Liver (tissue), 9 donors: ENCODE measurements around the gene SCUBE3. TPM values are rescaled to one million over a fixed set of nuclear protein-coding genes. Genes with fewer than 3 reads are reported as not detected.

Experiments
- DNase-seq: peaks from one replicate; pipeline ENCODE4 v3.0.0-alpha.2; 2017; ENCODE audit warnings: low spot score
- H3K27ac ChIP-seq, 2 donors: one replicate each; pipeline ENCODE4 v1.7.0; 2013; ENCODE audit warnings: inconsistent platforms in 2 of 2, low read length in 2 of 2, control low read depth in 1 of 2, low read depth in 1 of 2, mild to moderate bottlenecking in 1 of 2
- H3K27me3 ChIP-seq, 4 donors: one replicate each; pipeline versions ENCODE4 v1.6.1 to v1.7.0; 2013; ENCODE audit warnings: low read length in 3 of 4, inconsistent platforms in 1 of 4, mild to moderate bottlenecking in 1 of 4, moderate library complexity in 1 of 4; ENCODE audit not compliant: control insufficient read depth in 4 of 4, insufficient read depth in 4 of 4
- H3K36me3 ChIP-seq, 4 donors: one replicate each; pipeline versions ENCODE4 v1.6.1 to v1.7.0; 2013; ENCODE audit warnings: low read length in 3 of 4, mild to moderate bottlenecking in 3 of 4, low read depth in 1 of 4, moderate library complexity in 1 of 4; ENCODE audit not compliant: control insufficient read depth in 4 of 4, insufficient read depth in 3 of 4
- H3K4me1 ChIP-seq, 4 donors: one replicate each; pipeline versions ENCODE4 v1.6.1 to v1.7.0; 2013; ENCODE audit warnings: low read length in 3 of 4, mild to moderate bottlenecking in 3 of 4, moderate library complexity in 1 of 4; ENCODE audit not compliant: control insufficient read depth in 4 of 4, insufficient read depth in 4 of 4
- H3K4me3 ChIP-seq, 3 donors: one replicate each; pipeline versions ENCODE4 v1.6.1 to v1.7.0; 2013; ENCODE audit warnings: low read length in 3 of 3, control low read depth in 1 of 3, low read depth in 1 of 3, mild to moderate bottlenecking in 1 of 3
- H3K9ac ChIP-seq, 2 donors: one replicate each; pipeline ENCODE4 v1.7.0; 2013; ENCODE audit warnings: low read length in 2 of 2, mild to moderate bottlenecking in 2 of 2, moderate library complexity in 2 of 2, control low read depth in 1 of 2, low read depth in 1 of 2
- H3K9me3 ChIP-seq, 4 donors: one replicate each; pipeline versions ENCODE4 v1.6.1 to v1.7.0; 2013; ENCODE audit warnings: low read length in 3 of 4; ENCODE audit not compliant: control insufficient read depth in 4 of 4
- EGR1 ChIP-seq, 2 donors: IDR thresholded peaks; 2 replicates each; pipeline ENCODE4 v1.6.1; 2016 to 2018; ENCODE audit warnings: antibody characterized with exemption in 2 of 2, low read depth in 2 of 2
- FOXA1 ChIP-seq: IDR thresholded peaks from 2 replicates; pipeline ENCODE4 v1.6.1; 2016; ENCODE audit warnings: antibody characterized with exemption
- FOXA2 ChIP-seq: IDR thresholded peaks from 2 replicates; pipeline ENCODE4 v1.6.1; 2016; ENCODE audit warnings: antibody characterized with exemption
- GABPA ChIP-seq, 2 donors: IDR thresholded peaks in 1 of 2; conservative IDR thresholded peaks in 1 of 2; 2 replicates each; pipeline ENCODE4 v1.6.1; 2016; ENCODE audit warnings: antibody characterized with exemption in 2 of 2, mild to moderate bottlenecking in 1 of 2, moderate library complexity in 1 of 2
- HNF4A ChIP-seq, 2 donors: conservative IDR thresholded peaks; 2 replicates each; pipeline ENCODE4 v1.6.1; 2016; ENCODE audit warnings: antibody characterized with exemption in 2 of 2, mild to moderate bottlenecking in 2 of 2
- HNF4G ChIP-seq: IDR thresholded peaks from 2 replicates; pipeline ENCODE4 v1.6.1; 2016; ENCODE audit warnings: antibody characterized with exemption
- JUND ChIP-seq, 2 donors: IDR thresholded peaks; 2 replicates each; pipeline ENCODE4 v1.6.1; 2016; ENCODE audit warnings: antibody characterized with exemption in 2 of 2
- NR2F2 ChIP-seq: IDR thresholded peaks from 2 replicates; pipeline ENCODE4 v1.6.1; 2016; ENCODE audit warnings: antibody characterized with exemption
- RAD21 ChIP-seq, 2 donors: IDR thresholded peaks; 2 replicates each; pipeline ENCODE4 v1.6.1; 2016; ENCODE audit warnings: antibody characterized with exemption in 2 of 2, mild to moderate bottlenecking in 2 of 2
- RXRA ChIP-seq, 2 donors: IDR thresholded peaks; 2 replicates each; pipeline ENCODE4 v1.6.1; 2017 to 2018; ENCODE audit warnings: antibody characterized with exemption in 2 of 2, mild to moderate bottlenecking in 1 of 2
- SP1 ChIP-seq: IDR thresholded peaks from 2 replicates; pipeline ENCODE4 v1.6.1; 2018; ENCODE audit warnings: antibody characterized with exemption, mild to moderate bottlenecking
- TAF1 ChIP-seq: conservative IDR thresholded peaks from 2 replicates; pipeline ENCODE4 v1.6.1; 2016; ENCODE audit warnings: antibody characterized with exemption, mild to moderate bottlenecking
- YY1 ChIP-seq: IDR thresholded peaks from 2 replicates; pipeline ENCODE4 v1.6.1; 2016; ENCODE audit warnings: antibody characterized with exemption, mild to moderate bottlenecking
- WGBS: extraction: QIAGEN DNeasy Blood & Tissue Kit; methylation state at CpG from one replicate; pipeline ENCODE4 v1.1.7; 2013; 5-methylcytosine and 5-hydroxymethylcytosine counted together
- polyA plus RNA-seq, 2 donors: library from polyadenylated mRNA; stranded (reverse) in 1 of 2; unstranded in 1 of 2; fragments of 200-250 nt in 1 of 2; fragments of >200 nt in 1 of 2; fragmentation: Nextera tagmentation in 1 of 2; extraction: Ambion mirVana in 1 of 2; gene quantifications; one replicate each; pipeline versions ENCODE4 v1.2.1 to v1.2.3, GENCODE V29; 2013 to 2015
- total RNA-seq, 2 donors: library from RNA; depleted of rRNA; stranded (reverse); fragments of >200 nt; gene quantifications; one replicate each; pipeline ENCODE4 v1.2.3, GENCODE V29; 2014
- TF ChIP-seq, protein P1 (sequence below): IDR thresholded peaks from 2 replicates; pipeline ENCODE4 v1.6.1; 2016; ENCODE audit warnings: antibody characterized with exemption
- TF ChIP-seq, protein P2 (sequence below): IDR thresholded peaks from 2 replicates; pipeline ENCODE4 v1.6.1; 2016; ENCODE audit warnings: antibody characterized with exemption, mild to moderate bottlenecking
- TF ChIP-seq, protein P3 (sequence below): IDR thresholded peaks from 2 replicates; pipeline ENCODE4 v1.6.1; 2016; ENCODE audit warnings: antibody characterized with exemption
- TF ChIP-seq, protein P4 (sequence below): fragments of 150-350 bp; IDR thresholded peaks from 2 replicates; pipeline ENCODE4 v1.5.1; 2017; ENCODE audit warnings: improper control_type of control experiment, low read depth, low read length; ENCODE audit not compliant: missing input control
- TF ChIP-seq, protein P5 (sequence below): IDR thresholded peaks from 2 replicates; pipeline ENCODE4 v1.6.1; 2016; ENCODE audit warnings: antibody characterized with exemption
- donor health status: healthy.
- donor health status: healthy.
- donor health status: healthy.
- donor health status: healthy.
- donor health status: healthy.

SCUBE3 gene
- total and polyA plus RNA-seq, 4 donors, result 0.03 to 0.09 (median 0.07) TPM

DNA sequence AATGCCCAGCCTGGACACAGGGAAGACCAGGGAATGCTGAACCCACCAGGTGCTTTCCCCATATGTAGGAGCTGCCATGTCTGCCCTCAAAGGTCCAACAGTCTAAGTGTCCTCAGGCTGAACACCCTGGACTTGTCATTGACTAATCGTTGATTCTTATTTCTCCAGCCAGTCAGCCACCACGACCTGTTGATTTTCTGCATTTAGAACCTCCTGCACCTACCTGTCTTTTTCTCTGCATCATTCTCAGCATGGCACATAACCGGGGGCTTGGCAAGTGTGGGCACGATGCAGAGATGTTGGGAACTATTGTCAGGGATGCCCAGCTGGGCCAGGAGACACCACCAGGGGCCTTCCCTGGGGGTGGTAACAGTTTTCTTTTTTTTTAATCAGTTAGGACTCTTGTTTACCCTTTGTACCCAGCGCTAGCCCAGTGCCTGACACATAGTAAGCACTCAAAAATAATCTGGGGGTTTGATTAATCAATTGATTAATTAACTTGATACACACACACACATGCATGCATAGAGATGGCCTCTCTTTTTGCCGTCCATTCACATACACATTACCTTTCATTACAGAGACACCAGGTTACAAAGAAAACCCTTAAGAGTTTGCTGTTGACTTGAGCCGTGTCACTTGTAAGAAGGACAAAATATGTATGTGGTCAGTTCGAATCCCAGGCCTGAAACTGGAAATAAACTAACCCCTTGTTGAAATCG is 29.0 kb upstream of the SCUBE3 start:
- peaks cover 0 to 4% (median 0%) of the 10 kb centered on the region in 4 donors for H3K4me1 ChIP-seq
- H3K27me3 ChIP-seq, result no peaks in the 10 kb centered on the region
- WGBS, result 61% methylated on average over 9 of the region's 9 CpGs
- H3K4me3 ChIP-seq, result no peak overlapping the region
- no peak for DNase-seq
- H3K27ac ChIP-seq, result peak overlapping the region in 1 of 2 donors; percentile 26
- H3K9ac ChIP-seq, result no peak overlapping the region
- H3K9me3 ChIP-seq, result no peaks in the 10 kb centered on the region
- TF ChIP-seq HNF4G, result no peak
- TF ChIP-seq FOXA2, result peak; percentile 22
- TF ChIP-seq JUND (IDR thresholded peaks at IDR 0.05), result no peak
- TF ChIP-seq YY1, result peak; percentile 95
- no peaks in the 10 kb centered on the region for H3K36me3 ChIP-seq

DNA sequence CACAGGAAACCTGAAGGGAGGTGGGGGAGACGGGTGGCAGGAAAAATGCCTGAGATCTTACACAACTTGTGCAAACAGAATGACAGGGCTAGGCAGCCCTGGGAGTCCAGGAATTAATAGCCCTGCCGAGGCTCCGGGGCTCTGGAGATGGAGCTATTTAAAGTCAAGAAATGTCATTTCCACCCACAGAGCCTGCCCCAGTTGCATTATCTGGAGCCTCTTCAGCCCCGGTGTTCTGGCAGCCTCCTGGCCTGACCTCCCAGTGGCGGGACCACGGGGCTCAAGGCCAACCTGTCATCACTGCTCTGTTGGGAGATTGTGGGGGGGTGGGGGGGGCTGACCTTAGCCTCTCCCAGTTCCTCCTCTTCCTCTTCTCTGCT is 28.5 kb upstream of the SCUBE3 start:
- Histone ChIP-seq H3K27ac (peak overlapping the region in 1 of 2 donors; percentile 26), H3K9me3 (no peaks in the 10 kb centered on the region), H3K27me3 (no peaks in the 10 kb centered on the region), H3K36me3 (no peaks in the 10 kb centered on the region), H3K9ac (no peak overlapping the region), H3K4me3 (peak overlapping the region in 1 of 3 donors; percentile 23), H3K4me1 (peaks cover 0 to 4% (median 0%) of the 10 kb centered on the region in 4 donors)
- no peak for TF ChIP-seq NR2F2
- no peak for TF ChIP-seq JUND (IDR thresholded peaks at IDR 0.05)
- no peak for TF ChIP-seq FOXA2
- TF ChIP-seq EGR1 (IDR thresholded peaks at IDR 0.05; ENCODE audit: low read depth in 2 of 2), result no peak
- TF ChIP-seq, protein P1, sequence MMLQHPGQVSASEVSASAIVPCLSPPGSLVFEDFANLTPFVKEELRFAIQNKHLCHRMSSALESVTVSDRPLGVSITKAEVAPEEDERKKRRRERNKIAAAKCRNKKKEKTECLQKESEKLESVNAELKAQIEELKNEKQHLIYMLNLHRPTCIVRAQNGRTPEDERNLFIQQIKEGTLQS, result no peak
- TF ChIP-seq HNF4A (conservative IDR thresholded peaks at IDR 0.05), result peak in 1 of 2 donors; percentile 46
- TF ChIP-seq HNF4G, result no peak
- peak; percentile 85 for TF ChIP-seq YY1
- TF ChIP-seq, protein P2, sequence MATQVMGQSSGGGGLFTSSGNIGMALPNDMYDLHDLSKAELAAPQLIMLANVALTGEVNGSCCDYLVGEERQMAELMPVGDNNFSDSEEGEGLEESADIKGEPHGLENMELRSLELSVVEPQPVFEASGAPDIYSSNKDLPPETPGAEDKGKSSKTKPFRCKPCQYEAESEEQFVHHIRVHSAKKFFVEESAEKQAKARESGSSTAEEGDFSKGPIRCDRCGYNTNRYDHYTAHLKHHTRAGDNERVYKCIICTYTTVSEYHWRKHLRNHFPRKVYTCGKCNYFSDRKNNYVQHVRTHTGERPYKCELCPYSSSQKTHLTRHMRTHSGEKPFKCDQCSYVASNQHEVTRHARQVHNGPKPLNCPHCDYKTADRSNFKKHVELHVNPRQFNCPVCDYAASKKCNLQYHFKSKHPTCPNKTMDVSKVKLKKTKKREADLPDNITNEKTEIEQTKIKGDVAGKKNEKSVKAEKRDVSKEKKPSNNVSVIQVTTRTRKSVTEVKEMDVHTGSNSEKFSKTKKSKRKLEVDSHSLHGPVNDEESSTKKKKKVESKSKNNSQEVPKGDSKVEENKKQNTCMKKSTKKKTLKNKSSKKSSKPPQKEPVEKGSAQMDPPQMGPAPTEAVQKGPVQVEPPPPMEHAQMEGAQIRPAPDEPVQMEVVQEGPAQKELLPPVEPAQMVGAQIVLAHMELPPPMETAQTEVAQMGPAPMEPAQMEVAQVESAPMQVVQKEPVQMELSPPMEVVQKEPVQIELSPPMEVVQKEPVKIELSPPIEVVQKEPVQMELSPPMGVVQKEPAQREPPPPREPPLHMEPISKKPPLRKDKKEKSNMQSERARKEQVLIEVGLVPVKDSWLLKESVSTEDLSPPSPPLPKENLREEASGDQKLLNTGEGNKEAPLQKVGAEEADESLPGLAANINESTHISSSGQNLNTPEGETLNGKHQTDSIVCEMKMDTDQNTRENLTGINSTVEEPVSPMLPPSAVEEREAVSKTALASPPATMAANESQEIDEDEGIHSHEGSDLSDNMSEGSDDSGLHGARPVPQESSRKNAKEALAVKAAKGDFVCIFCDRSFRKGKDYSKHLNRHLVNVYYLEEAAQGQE, result no peak
- TF ChIP-seq, protein P3, sequence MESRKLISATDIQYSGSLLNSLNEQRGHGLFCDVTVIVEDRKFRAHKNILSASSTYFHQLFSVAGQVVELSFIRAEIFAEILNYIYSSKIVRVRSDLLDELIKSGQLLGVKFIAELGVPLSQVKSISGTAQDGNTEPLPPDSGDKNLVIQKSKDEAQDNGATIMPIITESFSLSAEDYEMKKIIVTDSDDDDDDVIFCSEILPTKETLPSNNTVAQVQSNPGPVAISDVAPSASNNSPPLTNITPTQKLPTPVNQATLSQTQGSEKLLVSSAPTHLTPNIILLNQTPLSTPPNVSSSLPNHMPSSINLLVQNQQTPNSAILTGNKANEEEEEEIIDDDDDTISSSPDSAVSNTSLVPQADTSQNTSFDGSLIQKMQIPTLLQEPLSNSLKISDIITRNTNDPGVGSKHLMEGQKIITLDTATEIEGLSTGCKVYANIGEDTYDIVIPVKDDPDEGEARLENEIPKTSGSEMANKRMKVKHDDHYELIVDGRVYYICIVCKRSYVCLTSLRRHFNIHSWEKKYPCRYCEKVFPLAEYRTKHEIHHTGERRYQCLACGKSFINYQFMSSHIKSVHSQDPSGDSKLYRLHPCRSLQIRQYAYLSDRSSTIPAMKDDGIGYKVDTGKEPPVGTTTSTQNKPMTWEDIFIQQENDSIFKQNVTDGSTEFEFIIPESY, result no peak
- no peak for TF ChIP-seq FOXA1
- no peak for TF ChIP-seq TAF1
- peak; percentile 11 to 42 for TF ChIP-seq RAD21 (IDR thresholded peaks at IDR 0.05)
- TF ChIP-seq, protein P4, sequence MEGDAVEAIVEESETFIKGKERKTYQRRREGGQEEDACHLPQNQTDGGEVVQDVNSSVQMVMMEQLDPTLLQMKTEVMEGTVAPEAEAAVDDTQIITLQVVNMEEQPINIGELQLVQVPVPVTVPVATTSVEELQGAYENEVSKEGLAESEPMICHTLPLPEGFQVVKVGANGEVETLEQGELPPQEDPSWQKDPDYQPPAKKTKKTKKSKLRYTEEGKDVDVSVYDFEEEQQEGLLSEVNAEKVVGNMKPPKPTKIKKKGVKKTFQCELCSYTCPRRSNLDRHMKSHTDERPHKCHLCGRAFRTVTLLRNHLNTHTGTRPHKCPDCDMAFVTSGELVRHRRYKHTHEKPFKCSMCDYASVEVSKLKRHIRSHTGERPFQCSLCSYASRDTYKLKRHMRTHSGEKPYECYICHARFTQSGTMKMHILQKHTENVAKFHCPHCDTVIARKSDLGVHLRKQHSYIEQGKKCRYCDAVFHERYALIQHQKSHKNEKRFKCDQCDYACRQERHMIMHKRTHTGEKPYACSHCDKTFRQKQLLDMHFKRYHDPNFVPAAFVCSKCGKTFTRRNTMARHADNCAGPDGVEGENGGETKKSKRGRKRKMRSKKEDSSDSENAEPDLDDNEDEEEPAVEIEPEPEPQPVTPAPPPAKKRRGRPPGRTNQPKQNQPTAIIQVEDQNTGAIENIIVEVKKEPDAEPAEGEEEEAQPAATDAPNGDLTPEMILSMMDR, result no peak
- TF ChIP-seq, protein P5, sequence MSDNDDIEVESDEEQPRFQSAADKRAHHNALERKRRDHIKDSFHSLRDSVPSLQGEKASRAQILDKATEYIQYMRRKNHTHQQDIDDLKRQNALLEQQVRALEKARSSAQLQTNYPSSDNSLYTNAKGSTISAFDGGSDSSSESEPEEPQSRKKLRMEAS, result no peak
- TF ChIP-seq SP1, result peak; percentile 69
- no peak for TF ChIP-seq GABPA (IDR thresholded peaks at IDR 0.05 in 1 of 2, conservative IDR thresholded peaks at IDR 0.05 in 1 of 2)
- TF ChIP-seq RXRA (IDR thresholded peaks at IDR 0.05), result peak; percentile 14 to 33
- DNase-seq, result no peak
- 13% methylated on average over 6 of the region's 6 CpGs for WGBS
